Heart left ventricle (tissue), 16 donors: ENCODE measurements around the gene ZFAND3. TPM values are rescaled to one million over a fixed set of nuclear protein-coding genes. Genes with fewer than 3 reads are reported as not detected.

ENCODE experiments used
- ATAC-seq, 4 donors: fragments of 200-7000 bp; cut with Tn5 transposase; one replicate each; pipeline ENCODE4 v1.9.1; 2020 to 2022; ENCODE audit warnings: moderate library complexity in 4 of 4, mild to moderate bottlenecking in 3 of 4, moderate number of reproducible peaks in 1 of 4
- DNase-seq, 5 donors: peaks; one replicate each; pipeline ENCODE4 v3.0.0-alpha.2; 2020
- H3K27ac ChIP-seq, 12 donors: fragments of 200-600 bp; sonication (generic) in 4 of 12; one replicate each; pipeline versions ENCODE4 v1.5.0 to v1.8.0; 2016 to 2022; ENCODE audit warnings: mild to moderate bottlenecking in 2 of 12
- H3K27me3 ChIP-seq, 9 donors: fragments of 200-600 bp; sonication (generic) in 2 of 9; one replicate each; pipeline versions ENCODE4 v1.5.1 to v1.8.0; 2016 to 2022; ENCODE audit warnings: mild to moderate bottlenecking in 3 of 9
- H3K36me3 ChIP-seq, 9 donors: fragments of 200-600 bp; sonication (generic) in 2 of 9; one replicate each; pipeline versions ENCODE4 v1.5.0 to v1.8.0; 2018 to 2022; ENCODE audit warnings: mild to moderate bottlenecking in 2 of 9
- H3K4me1 ChIP-seq, 12 donors: fragments of 200-600 bp; sonication (generic) in 4 of 12; one replicate each; pipeline versions ENCODE4 v1.5.0 to v1.8.0; 2016 to 2022; ENCODE audit warnings: mild to moderate bottlenecking in 3 of 12
- H3K4me3 ChIP-seq, 12 donors: fragments of 200-600 bp; sonication (generic) in 4 of 12; one replicate each; pipeline versions ENCODE4 v1.5.0 to v1.8.0; 2017 to 2022; ENCODE audit warnings: mild to moderate bottlenecking in 9 of 12, moderate library complexity in 4 of 12
- H3K9me3 ChIP-seq, 12 donors: fragments of 200-600 bp; sonication (generic) in 4 of 12; one replicate each; pipeline versions ENCODE4 v1.5.0 to v1.8.0; 2016 to 2022; ENCODE audit warnings: mild to moderate bottlenecking in 1 of 12
- CTCF ChIP-seq, 12 donors: fragments of 200-600 bp; sonication (generic) in 4 of 12; IDR thresholded peaks; one replicate each; pipeline versions ENCODE4 v1.5.0 to v1.8.0; 2018 to 2022; ENCODE audit warnings: antibody characterized with exemption in 12 of 12, mild to moderate bottlenecking in 5 of 12
- POLR2A ChIP-seq, 2 donors: fragments of 450-650 bp; IDR thresholded peaks; one replicate each; pipeline ENCODE4 v1.6.1; 2017; ENCODE audit warnings: antibody characterized with exemption in 2 of 2, mild to moderate bottlenecking in 2 of 2, moderate library complexity in 2 of 2
- WGBS, 4 donors: extraction: QIAGEN DNeasy Blood & Tissue Kit in 2 of 4; methylation state at CpG; one replicate each; pipeline versions ENCODE4 v1.1.5 to v1.1.7; 2013 to 2018; 5-methylcytosine and 5-hydroxymethylcytosine counted together
- intact Hi-C, 10 donors: fragments of 100-400 bp; cut with DNase I; formaldehyde crosslinking; loops; one replicate each; pipeline versions ENCODE4 v1.11.1 to v1.14.2; 2022
- polyA plus RNA-seq, 2 donors: library from polyadenylated mRNA; stranded (reverse); fragments of 200-250 nt; gene quantifications; one replicate each; pipeline ENCODE4 v1.2.3, GENCODE V29; 2013
- total RNA-seq, 9 donors: library from RNA; depleted of rRNA in 2 of 9; stranded (reverse); fragments of >200 nt in 2 of 9; fragmentation: NEBNext Ultra II Directional in 3 of 9; extraction: Animal tissue kit (Norgen Biotek cat#: 25700) in 3 of 9; gene quantifications; one replicate each; pipeline versions ENCODE4 v1.1.0 to v1.2.4, GENCODE V29; 2016 to 2023
- donor health status: ischemic (EF 13 %, LVEDD 7.1; RV severe dilation, severe dysfunction).
- donor health status: healthy with polysubstance abuse.
- donor health status: DM: no; HTN: yes; CAD: no.
- donor health status: DM: no; HTN: no; CAD: no.
- donor health status: ischemic (EF 25% LVEDD 6.9; RV normal size, moderate dysfunction).
- donor health status: ischemic (EF 25% LVEDD 5.7; RV mildly dilated, moderate dysfunction).
- donor health status: healthy.
- donor health status: DM: yes; HTN: yes; CAD: no.
- donor health status: ischemic (EF 35%, LVEDD 5.7; RV mildly dilated, moderate dysfunction).
- donor health status: nonischemic (EF 11% LVEDD 7.7; RV severe dilation, severe dysfunction).
- donor health status: DM: yes; HTN: yes; CAD: no.
- donor health status: PGD.
- donor health status: ischemic (EF 29% LVEDD 5.4; RV normal size, mild dysfunction).
- donor health status: nonischemic (EF 23%, LVEDD 6.1; RV moderate dilation, normal function).

Gene ZFAND3
- total and polyA plus RNA-seq, 11 donors = 29.1 to 114 (median 88.2) TPM

GRCh38 chr6:38158762-38159350 is 339.3 kb downstream of the ZFAND3 start:
- TF ChIP-seq POLR2A (IDR thresholded peaks at IDR 0.05) (no peak), CTCF (IDR thresholded peaks at IDR 0.05) (no peak)
- intact Hi-C loops = no loop called here
- DNase-seq = peak in 1 of 5 donors; percentile 6
- no peak overlapping the region for H3K4me3 ChIP-seq
- peaks cover 0 to under 1% (median 0%) of the 10 kb centered on the region in 9 donors for H3K36me3 ChIP-seq
- WGBS, 4 donors = 86 to 97% (median 91%) methylated on average over 14 of the region's 14 CpGs
- H3K27me3 ChIP-seq = no peaks in the 10 kb centered on the region
- H3K27ac ChIP-seq = no peak overlapping the region
- ATAC-seq = no peak
- H3K9me3 ChIP-seq = peaks cover 0 to 6% (median 0%) of the 10 kb centered on the region in 12 donors
- H3K4me1 ChIP-seq = peaks cover 0 to 14% (median 2%) of the 10 kb centered on the region in 12 donors

GRCh38 chr6:38159596-38159995 is 340.1 kb downstream of the ZFAND3 start:
- H3K27me3 ChIP-seq = no peaks in the 10 kb centered on the region
- peaks cover 0 to 9% (median 1%) of the 10 kb centered on the region in 12 donors for H3K4me1 ChIP-seq
- intact Hi-C loops = no loop called here
- WGBS, 4 donors = 80 to 90% (median 88%) methylated on average over 8 of the region's 8 CpGs
- no peaks in the 10 kb centered on the region for H3K36me3 ChIP-seq
- peak in 1 of 5 donors; percentile 14 for DNase-seq
- TF ChIP-seq POLR2A (IDR thresholded peaks at IDR 0.05) (no peak), CTCF (IDR thresholded peaks at IDR 0.05) (no peak)
- peaks cover 0 to 6% (median 0%) of the 10 kb centered on the region in 12 donors for H3K9me3 ChIP-seq
- H3K4me3 ChIP-seq = no peak overlapping the region
- H3K27ac ChIP-seq = no peak overlapping the region
- no peak for ATAC-seq

- Histone ChIP-seq H3K4me3 (no peak overlapping the region), H3K36me3 (no peaks in the 10 kb centered on the region), H3K27me3 (no peaks in the 10 kb centered on the region), H3K27ac (no peak overlapping the region), H3K4me1 (peaks cover 0 to 8% (median 0%) of the 10 kb centered on the region in 12 donors), H3K9me3 (peaks cover 0 to 6% (median 0%) of the 10 kb centered on the region in 12 donors)
- intact Hi-C loops = no loop called here
- TF ChIP-seq CTCF (IDR thresholded peaks at IDR 0.05) = no peak
- TF ChIP-seq POLR2A (IDR thresholded peaks at IDR 0.05) = no peak
- ATAC-seq (no peak), DNase-seq (peak in 1 of 5 donors; percentile 5)
- 92 to 98% (median 96%) methylated on average over 25 of the region's 25 CpGs for WGBS, 4 donors
These were observed 341.3 kb downstream of the ZFAND3 start for GRCh38 chr6:38160831-38161230.

- Histone ChIP-seq H3K27me3 (no peaks in the 10 kb centered on the region), H3K9me3 (peaks cover 0 to 6% (median 0%) of the 10 kb centered on the region in 12 donors), H3K4me1 (peaks cover 0 to 8% (median 0%) of the 10 kb centered on the region in 12 donors), H3K36me3 (no peaks in the 10 kb centered on the region), H3K4me3 (no peak overlapping the region), H3K27ac (no peak overlapping the region)
- intact Hi-C loops = no loop called here
- DNase-seq (no peak), ATAC-seq (no peak)
- 95 to 96% (median 95%) methylated on average over 15 of the region's 15 CpGs for WGBS, 4 donors
- no peak for TF ChIP-seq POLR2A (IDR thresholded peaks at IDR 0.05)
- no peak for TF ChIP-seq CTCF (IDR thresholded peaks at IDR 0.05)
These were observed 341.8 kb downstream of the ZFAND3 start for GRCh38 chr6:38161331-38161730.
